Epidermal melanocyte (primary cell): Measurements from ENCODE around the gene HAUS6.
"Not testable (repeated sequence)": the region's sequence is repeated elsewhere in the genome, so short reads cannot be mapped to it uniquely, and the experiment has no call there.

Source experiments
- DNase-seq: peaks from one replicate; pipeline ENCODE4 v3.0.0; 2011; ENCODE audit warnings: low spot score; ENCODE audit not compliant: insufficient read length

Gene HAUS6

GRCh38 chr9:19102631-19103345 is at the start of gene HAUS6:
TSS of gene HAUS6 (minus strand) at chr9:19102904. CDS start at chr9:19102651, 253 bp downstream.
- DNase-seq: peak; percentile 79

GRCh38 chr9:19152160-19152498 is 49.4 kb upstream of the HAUS6 start:
- DNase-seq: not testable (repeated sequence)

- no peak for DNase-seq
These were observed 48.9 kb upstream of the HAUS6 start for GRCh38 chr9:19151425-19152159.

GRCh38 chr9:19149230-19149629 is 46.5 kb upstream of the HAUS6 start:
- no peak for DNase-seq

GRCh38 chr9:19148187-19148586 is 45.5 kb upstream of the HAUS6 start:
- no peak for DNase-seq

GRCh38 chr9:19146441-19147024 is 43.8 kb upstream of the HAUS6 start:
- DNase-seq: no peak

GRCh38 chr9:19145881-19146280 is 43.2 kb upstream of the HAUS6 start:
- DNase-seq: no peak

GRCh38 chr9:19140259-19140658 is 37.6 kb upstream of the HAUS6 start:
- DNase-seq: no peak

GRCh38 chr9:19138084-19138483 is 35.4 kb upstream of the HAUS6 start:
- no peak for DNase-seq

- DNase-seq: no peak
These were observed 34.6 kb upstream of the HAUS6 start for GRCh38 chr9:19137282-19137681.

GRCh38 chr9:19136129-19136528 is 33.4 kb upstream of the HAUS6 start:
- DNase-seq: no peak

- no peak for DNase-seq
These were observed 31.0 kb upstream of the HAUS6 start for GRCh38 chr9:19133549-19134345.

- no peak for DNase-seq
These were observed 27.7 kb upstream of the HAUS6 start for GRCh38 chr9:19130436-19130835.

GRCh38 chr9:19127871-19128500 is 25.3 kb upstream of the HAUS6 start:
- DNase-seq: no peak

- no peak for DNase-seq
These were observed 21.7 kb upstream of the HAUS6 start for GRCh38 chr9:19124430-19124793.

- DNase-seq: no peak
These were observed 19.9 kb upstream of the HAUS6 start for GRCh38 chr9:19122490-19123042.

- no peak for DNase-seq
These were observed 18.2 kb upstream of the HAUS6 start for GRCh38 chr9:19120877-19121276.

GRCh38 chr9:19119801-19120440 is 17.2 kb upstream of the HAUS6 start:
- DNase-seq: no peak

GRCh38 chr9:19119246-19119645 is 16.5 kb upstream of the HAUS6 start:
- DNase-seq: no peak

- DNase-seq: no peak
These were observed 14.5 kb upstream of the HAUS6 start for GRCh38 chr9:19117039-19117716.
